Dedifferentiated amniotic fluid mesenchymal stem cell (primary cell): ENCODE results near the gene SERPINB8.

Experiments
- DNase-seq: peaks from one replicate; pipeline ENCODE4 v3.0.0-alpha.2; 2016; ENCODE audit errors: extremely low spot score

Gene SERPINB8

GRCh38 chr18:63965716-63966330 lies 4.1 kb upstream of the SERPINB8 start:
- no peak for DNase-seq

GRCh38 chr18:63970809-63971205 lies 926 bp downstream of the SERPINB8 start:
- DNase-seq, result peak; percentile 53

DNA sequence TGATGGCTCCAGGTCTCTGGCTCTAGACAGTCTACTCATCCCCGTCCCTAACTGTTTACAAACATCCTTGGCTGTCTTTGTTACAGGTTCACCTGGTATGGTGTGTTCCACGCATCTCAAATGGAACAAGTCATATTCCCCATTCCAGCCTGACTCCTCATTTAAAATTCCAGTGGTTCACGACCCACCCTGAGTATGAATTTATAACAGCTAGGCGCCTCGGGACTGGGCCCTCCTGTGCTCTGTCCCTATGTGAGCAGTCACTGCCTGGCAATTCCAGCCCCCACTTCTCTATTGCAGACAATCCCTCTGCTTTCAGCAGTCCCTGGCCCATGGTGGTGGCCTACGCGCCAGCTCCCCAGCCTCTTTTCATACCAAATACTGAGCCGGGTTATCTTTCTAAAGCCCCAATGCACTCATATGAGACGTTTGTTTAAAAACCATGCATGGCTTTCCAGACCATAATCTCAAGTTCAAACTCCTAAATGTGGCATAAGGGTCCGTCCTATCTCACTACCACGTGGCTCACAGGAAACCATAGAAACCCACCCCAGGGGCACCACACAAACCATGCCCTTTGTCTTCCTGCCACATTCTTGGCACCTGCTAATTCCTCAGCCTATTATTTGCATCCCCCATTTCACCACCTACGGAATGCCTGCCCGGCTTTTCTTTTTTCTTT lies 1.6 kb downstream of the SERPINB8 start:
- DNase-seq, result no peak

DNA sequence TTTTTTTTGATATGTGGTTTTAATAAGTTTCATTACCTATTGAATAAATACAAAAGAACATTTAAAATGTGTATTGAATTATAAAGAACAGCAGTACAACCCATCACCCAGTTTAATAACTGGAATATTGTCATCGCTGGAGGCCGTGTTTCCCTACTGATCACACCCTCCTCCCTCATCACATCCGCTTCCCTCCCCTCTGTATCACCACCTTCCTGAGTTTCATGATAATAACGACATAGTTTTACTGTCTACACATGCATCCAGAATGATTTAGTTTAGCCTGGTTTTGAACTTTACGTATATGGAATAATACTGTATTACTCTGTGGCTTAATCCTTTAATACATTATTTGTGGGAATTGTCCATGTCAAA lies 2.1 kb downstream of the SERPINB8 start:
- DNase-seq, result no peak

GRCh38 chr18:63974991-63975390 lies 5.1 kb downstream of the SERPINB8 start:
- DNase-seq, result no peak

GRCh38 chr18:63975628-63976027 lies 5.7 kb downstream of the SERPINB8 start:
- no peak for DNase-seq

DNA sequence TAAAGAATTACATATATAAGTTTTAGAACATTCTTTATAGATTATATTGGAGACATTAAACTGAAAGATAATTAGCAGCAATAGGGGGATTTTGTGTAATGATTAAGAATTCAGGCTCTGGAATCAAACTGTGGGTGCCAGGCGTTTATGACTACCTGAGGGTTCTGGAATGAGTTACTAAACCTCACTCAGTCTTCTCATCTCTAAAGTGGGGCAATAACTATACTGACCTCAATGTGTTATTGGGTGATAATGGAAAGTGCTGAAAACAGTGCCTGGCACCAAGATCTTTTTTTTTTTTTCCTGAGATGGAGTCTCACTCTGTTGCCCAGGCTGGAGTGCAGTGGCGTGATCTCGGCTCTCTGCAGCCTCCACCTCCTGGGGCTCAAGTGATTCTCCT lies 7.2 kb downstream of the SERPINB8 start:
- DNase-seq, result no peak

- peak; percentile 74 for DNase-seq
Measured at GRCh38 chr18:63979409-63979920, 9.6 kb downstream of the SERPINB8 start.

GRCh38 chr18:63980027-63980426 lies 10.1 kb downstream of the SERPINB8 start:
- DNase-seq, result no peak

DNA sequence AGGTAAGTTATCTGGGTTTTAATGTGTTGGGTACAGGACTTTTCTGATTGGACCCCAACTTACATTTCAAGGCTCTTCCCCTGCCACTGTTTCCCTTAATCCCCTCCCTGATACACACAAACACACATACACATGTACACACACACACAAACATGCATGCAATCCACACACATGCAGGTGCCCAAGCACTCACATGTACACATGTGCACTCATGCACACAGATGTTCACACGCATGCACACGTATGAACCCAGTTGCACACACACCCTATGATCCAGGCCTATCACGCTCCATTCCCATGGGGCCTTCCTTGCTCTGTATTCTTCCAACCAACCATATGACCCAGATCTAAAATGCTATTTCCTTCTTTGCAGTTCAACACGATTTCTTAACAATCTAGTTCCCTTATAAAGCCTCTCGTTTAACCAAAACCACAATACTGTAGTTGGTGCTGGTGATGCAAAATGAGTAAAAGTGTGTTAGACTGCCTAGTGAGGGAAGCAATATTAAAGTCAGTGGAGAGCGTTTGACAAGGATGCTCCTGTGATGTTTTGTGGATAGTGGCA lies 11.1 kb downstream of the SERPINB8 start:
- DNase-seq, result no peak

GRCh38 chr18:63981719-63982118 lies 11.8 kb downstream of the SERPINB8 start:
- DNase-seq, result no peak

DNA sequence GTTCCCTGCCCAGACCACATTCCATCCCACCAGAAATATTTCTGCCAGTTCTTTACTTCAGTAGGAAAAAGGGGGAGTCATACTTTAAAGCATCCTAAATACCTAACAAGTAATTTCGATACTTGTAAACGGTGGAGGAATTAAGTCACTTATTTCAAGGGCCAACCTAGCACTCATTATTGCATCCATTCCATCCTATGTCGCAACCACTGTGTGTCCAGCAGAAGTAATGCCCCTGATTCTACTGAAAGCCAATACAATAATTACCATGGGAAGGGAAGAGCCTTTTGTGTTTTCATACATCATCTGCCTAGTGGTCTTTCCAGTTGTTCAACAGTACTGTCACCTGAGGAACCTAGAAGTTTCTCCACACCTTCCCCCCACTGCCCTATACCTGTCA lies 12.5 kb downstream of the SERPINB8 start:
- DNase-seq, result no peak

DNA sequence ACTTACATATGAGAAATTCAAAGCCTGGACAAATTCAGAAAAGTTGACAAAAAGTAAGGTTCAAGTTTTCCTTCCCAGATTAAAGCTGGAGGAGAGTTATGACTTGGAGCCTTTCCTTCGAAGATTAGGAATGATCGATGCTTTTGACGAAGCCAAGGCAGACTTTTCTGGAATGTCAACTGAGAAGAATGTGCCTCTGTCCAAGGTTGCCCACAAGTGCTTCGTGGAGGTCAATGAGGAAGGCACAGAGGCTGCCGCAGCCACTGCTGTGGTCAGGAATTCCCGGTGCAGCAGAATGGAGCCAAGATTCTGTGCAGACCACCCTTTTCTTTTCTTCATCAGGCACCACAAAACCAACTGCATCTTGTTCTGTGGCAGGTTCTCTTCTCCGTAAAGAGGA lies 17.0 kb downstream of the SERPINB8 start:
- DNase-seq, result no peak

DNA sequence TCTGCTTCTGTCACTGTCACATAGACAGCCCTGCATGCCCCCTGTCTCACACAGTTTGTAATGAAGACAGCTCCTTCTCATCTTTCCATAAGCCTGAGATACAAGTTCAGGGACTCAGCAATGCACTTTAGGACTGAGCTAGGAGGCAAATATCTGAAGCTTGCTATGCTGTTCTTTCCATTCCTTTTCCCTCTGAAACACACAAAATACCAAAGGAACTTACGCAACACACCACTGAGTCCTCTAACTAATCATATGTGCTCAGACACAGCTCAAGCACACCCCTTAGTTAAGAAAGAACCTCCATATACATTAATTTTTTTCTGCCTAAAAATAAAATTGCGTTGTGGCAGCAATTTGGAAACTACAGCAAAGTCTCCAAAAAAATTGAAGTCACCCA lies 17.9 kb downstream of the SERPINB8 start:
- no peak for DNase-seq

DNA sequence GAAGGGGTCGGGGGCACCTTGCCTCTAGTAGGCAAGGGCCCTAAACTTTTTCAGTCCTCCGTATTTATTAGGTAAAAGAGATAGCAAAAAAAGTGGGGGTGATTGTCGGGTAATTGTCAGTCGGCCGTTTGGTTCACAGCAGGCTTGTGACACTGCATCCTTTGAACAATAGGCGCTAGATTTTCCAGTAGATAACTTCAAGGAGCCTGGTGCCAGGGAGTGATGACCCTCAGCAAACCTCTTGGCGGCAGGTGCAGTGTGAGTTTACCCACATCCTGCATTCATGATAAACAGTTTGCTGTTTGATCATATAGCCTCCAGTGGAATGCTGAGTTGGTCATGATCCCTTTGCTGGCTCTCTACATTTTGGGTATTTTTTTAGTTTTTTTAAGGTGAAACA lies 22.9 kb downstream of the SERPINB8 start:
- no peak for DNase-seq

DNA sequence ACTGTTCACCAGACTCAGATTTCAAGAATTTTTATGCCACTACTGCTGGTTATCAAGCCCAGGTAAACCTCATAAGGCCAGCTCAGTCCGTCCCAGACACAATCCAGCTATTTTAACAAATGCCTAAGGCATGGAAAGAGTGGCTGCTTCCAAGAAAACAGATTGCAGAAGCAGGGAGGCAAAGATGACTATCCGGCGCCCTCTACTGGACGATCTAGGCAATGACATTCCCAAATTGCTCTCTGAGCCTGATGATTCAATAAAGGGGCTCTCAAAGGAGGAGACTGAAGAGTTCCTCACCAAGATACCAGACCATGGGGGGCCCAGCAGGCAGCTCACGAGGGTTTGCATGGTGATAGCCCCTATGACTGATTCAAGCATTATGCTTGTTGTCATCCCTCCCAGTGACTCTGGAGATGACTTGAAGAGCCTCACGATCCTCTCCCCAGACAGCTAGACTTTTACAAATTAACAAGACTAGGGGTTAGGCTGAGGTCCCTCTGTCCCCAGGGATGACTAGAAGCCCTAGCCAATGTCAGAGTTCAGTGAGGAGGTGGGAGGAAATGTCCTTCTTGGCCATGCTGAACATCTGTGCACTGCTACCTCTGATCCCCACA lies 25.0 kb downstream of the SERPINB8 start:
- DNase-seq, result peak; percentile 66

DNA sequence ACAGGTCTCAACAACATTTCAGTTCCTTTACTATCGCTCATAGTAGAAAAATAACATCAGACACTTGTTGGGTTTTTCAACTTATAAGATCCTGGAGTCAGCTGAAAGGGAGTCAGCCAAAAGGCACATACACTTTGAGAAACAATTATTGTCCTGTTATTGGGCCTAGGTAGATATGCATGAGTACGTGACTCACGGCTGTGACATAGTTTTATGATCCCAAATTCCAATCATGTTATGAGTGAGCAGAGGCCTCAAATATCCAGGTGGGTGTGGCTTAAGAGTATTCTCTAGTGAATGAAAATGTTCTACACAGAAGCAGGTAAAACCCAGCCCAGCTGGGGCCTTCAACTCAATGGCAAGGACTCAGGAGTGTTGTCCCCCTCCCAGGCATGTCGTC lies 27.2 kb downstream of the SERPINB8 start:
- no peak for DNase-seq

DNA sequence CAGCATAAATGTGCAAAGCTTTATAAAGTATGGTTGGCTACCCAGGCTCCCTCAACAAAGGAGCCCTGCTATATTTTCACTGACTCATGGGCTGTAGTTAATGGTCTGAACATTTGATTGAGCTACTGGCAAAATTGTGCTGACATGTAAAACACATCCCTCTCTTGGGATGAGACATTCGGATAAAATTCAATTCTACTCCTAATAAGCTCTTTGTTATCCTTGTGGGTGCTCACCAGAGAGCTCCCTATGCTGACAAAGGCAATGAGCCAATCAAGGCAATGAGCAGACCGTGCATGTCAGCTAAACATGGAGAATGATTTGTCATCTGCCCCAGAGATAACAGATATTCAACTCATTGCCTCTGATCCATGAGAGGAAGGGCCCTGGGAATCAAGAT lies 27.7 kb downstream of the SERPINB8 start:
- DNase-seq, result no peak

GRCh38 chr18:63999871-64000270 lies 30.0 kb downstream of the SERPINB8 start:
- DNase-seq, result no peak

GRCh38 chr18:64002581-64002980 lies 32.7 kb downstream of the SERPINB8 start:
- no peak for DNase-seq

- no peak for DNase-seq
Measured at GRCh38 chr18:64009305-64009704, 39.4 kb downstream of the SERPINB8 start.

DNA sequence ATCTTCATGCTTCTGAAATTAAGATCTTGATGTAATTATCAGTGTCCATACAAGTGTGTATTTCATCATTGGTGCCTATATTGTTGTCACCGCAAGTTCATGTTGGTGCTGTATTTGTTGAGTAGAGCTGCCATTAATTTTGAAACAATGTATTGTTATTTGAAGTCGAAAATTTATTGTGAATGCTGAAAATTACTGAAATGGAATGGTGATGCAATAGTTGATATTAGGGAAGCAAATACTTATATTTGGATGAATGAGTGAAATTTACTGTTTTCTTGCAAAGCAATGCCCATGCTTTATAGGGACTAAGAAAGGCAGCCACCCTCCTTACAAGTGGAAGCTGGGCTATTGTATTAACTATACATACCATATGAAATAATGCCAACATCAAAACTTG lies 41.6 kb downstream of the SERPINB8 start:
- DNase-seq, result no peak

GRCh38 chr18:64017870-64018269 lies 48.0 kb downstream of the SERPINB8 start:
- no peak for DNase-seq
